ENCODE data around the gene TIFAB. TPM values are rescaled to one million over a fixed set of nuclear protein-coding genes. Genes with fewer than 3 reads are reported as not detected.

The TIFAB gene
- total RNA-seq, 4 donors from 2014 or later: 0.10 TPM; not detected in 3

DNA sequence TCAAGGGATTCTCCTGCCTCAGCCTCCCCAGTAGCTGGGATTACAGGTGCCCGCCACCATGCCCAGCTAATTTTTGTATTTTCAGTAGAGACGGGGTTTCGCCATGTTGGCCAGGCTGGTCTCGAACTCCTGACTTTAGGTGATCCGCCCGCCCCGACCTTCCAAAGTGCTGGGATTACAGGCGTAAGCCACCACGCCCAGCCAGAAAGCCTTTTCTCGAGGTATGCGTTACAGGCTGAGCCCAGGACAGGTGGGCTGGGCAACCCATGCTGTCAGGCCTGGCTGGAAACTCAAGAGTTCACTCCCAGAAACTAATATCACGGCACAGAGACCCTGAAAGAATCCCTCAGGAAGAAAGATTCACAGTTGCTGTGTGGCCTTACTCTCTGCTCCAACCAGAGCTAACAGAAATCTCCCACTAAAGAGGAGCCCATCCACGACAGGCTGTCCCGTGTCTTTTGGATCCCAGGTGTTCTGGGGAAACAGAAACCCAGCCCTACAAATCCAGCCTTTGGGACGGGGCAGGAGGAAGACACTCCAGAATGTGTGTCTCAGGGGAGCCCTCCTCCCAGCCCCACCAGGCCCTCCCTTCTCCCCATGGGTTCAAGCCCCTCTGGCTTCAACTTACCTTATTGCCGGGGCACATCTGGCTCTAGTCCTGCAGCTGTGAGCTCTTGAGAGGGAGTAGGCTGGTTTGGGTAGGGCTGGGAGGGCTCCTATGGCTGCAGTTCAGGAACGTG is 400 bp downstream of the TIFAB start:
- WGBS, 2 donors: 84 to 88% methylated on average over 17 of the region's 17 CpGs
- intact Hi-C loops (cut with DNase I; ENCODE audit: low total_unique reads): no loop called here
- DNase-seq (ENCODE audit: low spot score in 2 of 2): peak in 1 of 2 donors; percentile 54
- TF ChIP-seq CTCF (IDR thresholded peaks at IDR 0.05) (no peak), POLR2A (IDR thresholded peaks at IDR 0.05) (no peak)
- no peak overlapping the region for H3K4me3 ChIP-seq (ENCODE audit: low read depth, poor library complexity, severe bottlenecking)

GRCh38 chr5:135450952-135451351 is 1.2 kb downstream of the TIFAB start:
- WGBS, 2 donors: 88 to 100% methylated on average over 2 of the region's 2 CpGs
- TF ChIP-seq POLR2A (IDR thresholded peaks at IDR 0.05): no peak
- TF ChIP-seq CTCF (IDR thresholded peaks at IDR 0.05): no peak
- no peak overlapping the region for H3K4me3 ChIP-seq (ENCODE audit: low read depth, poor library complexity, severe bottlenecking)
- DNase-seq (ENCODE audit: low spot score in 2 of 2): peak in 1 of 2 donors; percentile 61
- intact Hi-C loops (cut with DNase I; ENCODE audit: low total_unique reads): no loop called here

DNA sequence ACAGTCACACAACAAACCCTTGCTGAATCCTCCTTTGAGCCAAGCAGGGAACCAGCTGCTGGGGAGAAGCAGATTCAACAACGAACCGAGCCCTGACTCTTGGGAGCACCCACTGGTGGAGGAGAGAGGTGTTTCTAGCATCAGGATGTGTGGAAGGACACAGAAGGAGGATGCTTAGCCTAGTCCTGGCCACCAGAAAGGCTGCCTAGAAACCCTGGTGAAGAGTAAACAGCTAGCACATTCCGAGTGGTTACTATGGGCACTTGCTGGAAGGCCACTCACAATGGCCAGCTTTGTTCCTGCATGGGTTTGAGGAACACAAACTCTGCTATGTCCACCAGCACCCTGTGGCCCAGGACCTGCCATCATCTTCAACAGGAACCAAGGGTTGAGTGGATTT is 1.8 kb downstream of the TIFAB start:
- WGBS, 2 donors: 77 to 85% methylated on average over 3 of the region's 3 CpGs
- peak in 1 of 2 donors; percentile 73 for DNase-seq (ENCODE audit: low spot score in 2 of 2)
- no peak for TF ChIP-seq CTCF (IDR thresholded peaks at IDR 0.05)
- TF ChIP-seq POLR2A (IDR thresholded peaks at IDR 0.05): no peak
- no peak overlapping the region for H3K4me3 ChIP-seq (ENCODE audit: low read depth, poor library complexity, severe bottlenecking)
- intact Hi-C loops (cut with DNase I; ENCODE audit: low total_unique reads): no loop called here

DNA sequence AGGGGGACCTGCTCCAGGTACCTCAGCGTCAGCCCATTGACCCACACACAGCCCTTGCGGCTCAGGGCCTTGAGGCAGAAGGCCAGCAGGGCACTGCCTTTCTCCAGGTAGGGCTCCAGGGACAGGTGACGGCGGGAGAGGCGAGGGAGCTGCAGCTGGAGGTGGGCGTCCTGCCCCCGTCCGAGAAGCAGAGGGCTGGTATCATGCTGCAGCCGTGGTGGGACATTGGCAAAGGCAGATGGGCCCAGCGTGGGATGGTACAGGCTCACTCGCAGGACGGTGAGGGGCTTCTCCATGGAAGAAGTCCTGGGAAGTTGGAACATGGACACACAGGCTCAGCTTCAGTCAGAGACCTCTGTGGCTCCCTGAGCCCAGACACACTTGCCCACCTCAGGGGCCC is 2.5 kb downstream of the TIFAB start:
- intact Hi-C loops (cut with DNase I; ENCODE audit: low total_unique reads): no loop called here
- DNase-seq (ENCODE audit: low spot score in 2 of 2): peak in 1 of 2 donors; percentile 70
- WGBS, 2 donors: 94 to 96% methylated on average over 11 to 12 of the region's 12 CpGs

GRCh38 chr5:135448791-135449507 is 3.2 kb downstream of the TIFAB start:
- no peak overlapping the region for H3K4me3 ChIP-seq (ENCODE audit: low read depth, poor library complexity, severe bottlenecking)
- 75 to 80% methylated on average over 9 of the region's 9 CpGs for WGBS, 2 donors
- intact Hi-C loops (cut with DNase I; ENCODE audit: low total_unique reads): no loop called here
- peak in 1 of 2 donors; percentile 62 for DNase-seq (ENCODE audit: low spot score in 2 of 2)
- TF ChIP-seq CTCF (IDR thresholded peaks at IDR 0.05) (no peak), POLR2A (IDR thresholded peaks at IDR 0.05) (no peak)

More for the DNA sequence above, 2.5 kb downstream of the TIFAB start:
- no peak for TF ChIP-seq POLR2A (IDR thresholded peaks at IDR 0.05)
- TF ChIP-seq CTCF (IDR thresholded peaks at IDR 0.05): no peak
- no peak overlapping the region for H3K4me3 ChIP-seq (ENCODE audit: low read depth, poor library complexity, severe bottlenecking)

Measured in lower leg skin (tissue), 4 donors.